Gastrocnemius medialis (tissue), 4 donors: Measurements from ENCODE around the gene TMEM26.
"Not testable (repeated sequence)": the region's sequence is repeated elsewhere in the genome, so short reads cannot be mapped to it uniquely, and the experiment has no call there.

Source experiments
- CTCF ChIP-seq, 5 experiments: fragments of 450-650 bp in 3 of 5; fragments of 200-600 bp in 2 of 5; sonication (generic) in 2 of 5; IDR thresholded peaks in 4 of 5; conservative IDR thresholded peaks in 1 of 5; 1 replicate in 4 of 5; 2 replicates in 1 of 5; pipeline ENCODE4 v1.5.1; 2016 to 2019; ENCODE audit warnings: antibody characterized with exemption in 5 of 5, mild to moderate bottlenecking in 3 of 5, moderate library complexity in 3 of 5
- POLR2A ChIP-seq, 2 donors: fragments of 450-650 bp; IDR thresholded peaks; one replicate each; pipeline ENCODE4 v1.6.1; 2017; ENCODE audit warnings: antibody characterized with exemption in 2 of 2, mild to moderate bottlenecking in 2 of 2, moderate library complexity in 2 of 2

GRCh38 chr10:61381153-61381552 lies 72.0 kb downstream of the TMEM26 start:
- TF ChIP-seq POLR2A (IDR thresholded peaks at IDR 0.05); CTCF (IDR thresholded peaks at IDR 0.05 in 4 of 5, conservative IDR thresholded peaks at IDR 0.05 in 1 of 5): not testable (repeated sequence)
